GM12891 (cell line): ENCODE measurements around the gene ATG16L2.

Source experiments
- PAX5 ChIP-seq: IDR thresholded peaks from 2 replicates; pipeline ENCODE4 v1.6.1; 2011; ENCODE audit warnings: low read length, moderate library complexity, mild to moderate bottlenecking; ENCODE audit not compliant: insufficient read depth, severe bottlenecking
- POLR2A ChIP-seq: IDR thresholded peaks from 2 replicates; pipeline ENCODE4 v1.6.1; 2011; ENCODE audit warnings: low read depth, low read length, control low read depth
- POLR2AphosphoS5 ChIP-seq: IDR thresholded peaks from 2 replicates; pipeline ENCODE4 v1.6.1; 2011; ENCODE audit warnings: low read depth, low read length, control low read depth
- POU2F2 ChIP-seq: IDR thresholded peaks from 2 replicates; pipeline ENCODE4 v1.6.1; 2011; ENCODE audit warnings: low read depth, mild to moderate bottlenecking, control low read depth, low read length, moderate library complexity
- SPI1 ChIP-seq: IDR thresholded peaks from 2 replicates; pipeline ENCODE4 v1.6.1; 2011; ENCODE audit warnings: low read depth, low read length, control low read depth
- TAF1 ChIP-seq: IDR thresholded peaks from 2 replicates; pipeline ENCODE4 v1.6.1; 2011; ENCODE audit warnings: low read depth, low read length, control low read depth

DNA sequence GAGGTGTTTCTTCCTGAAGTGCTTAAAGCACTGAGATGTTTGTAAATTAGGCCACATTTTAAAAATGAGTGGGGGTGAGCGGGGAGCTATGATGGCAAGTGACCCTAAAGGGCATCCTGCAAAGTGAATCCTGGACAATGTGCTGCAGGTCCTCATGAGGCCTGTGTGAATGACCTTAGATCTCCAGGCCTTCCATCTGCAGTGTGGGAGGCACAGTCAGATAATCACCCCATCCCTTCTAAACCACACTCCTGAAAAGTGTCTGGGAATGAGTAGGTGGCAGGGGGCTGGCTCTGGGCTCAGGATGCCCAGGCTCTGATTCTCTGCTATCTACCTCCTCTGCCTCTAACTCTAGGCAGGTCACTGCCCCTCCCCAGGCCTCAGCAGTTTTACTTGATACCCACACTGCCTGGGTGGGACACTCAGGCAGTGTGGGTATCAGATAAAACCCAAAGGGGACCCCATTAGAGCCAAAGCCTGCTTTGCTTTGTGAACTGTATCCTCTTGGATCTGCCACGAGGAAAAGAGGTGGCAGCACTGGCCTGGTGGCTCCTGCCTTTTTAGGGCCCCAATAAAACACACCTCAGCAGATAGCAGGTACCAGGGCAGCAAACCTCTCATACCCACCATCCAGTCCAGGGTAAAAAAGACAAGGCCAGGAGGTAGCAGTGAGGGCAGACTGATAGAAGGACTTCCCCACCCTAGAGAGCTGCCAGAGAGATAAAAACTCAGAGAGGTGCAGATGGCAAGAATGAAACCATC is 30.9 kb upstream of the ATG16L2 start:
- no peak for TF ChIP-seq POLR2A
- TF ChIP-seq TAF1: no peak
- no peak for TF ChIP-seq POLR2AphosphoS5
- TF ChIP-seq PAX5: no peak
- no peak for TF ChIP-seq SPI1
- TF ChIP-seq POU2F2: no peak
